ENCODE results near the gene CNOT2.

DNA sequence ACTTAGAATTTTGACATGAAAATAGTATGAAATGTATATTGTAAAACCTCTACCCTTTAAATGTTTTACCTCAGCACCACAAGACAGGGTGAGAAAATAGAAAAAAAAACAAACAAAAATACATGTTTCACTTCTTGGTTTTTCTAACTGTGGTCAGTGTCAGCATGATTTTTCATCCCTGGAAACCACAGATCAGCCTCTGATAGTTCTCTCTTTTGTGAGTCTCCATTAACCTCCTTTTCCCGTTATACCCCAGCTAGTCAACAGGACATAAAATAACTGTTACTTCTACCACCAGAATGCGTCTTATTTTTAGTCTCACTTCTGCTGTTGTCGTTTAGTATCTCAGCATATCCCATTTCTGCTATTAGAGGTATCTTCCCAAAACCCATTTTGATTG is 74.5 kb downstream of the CNOT2 start:
- TF ChIP-seq, protein P1, sequence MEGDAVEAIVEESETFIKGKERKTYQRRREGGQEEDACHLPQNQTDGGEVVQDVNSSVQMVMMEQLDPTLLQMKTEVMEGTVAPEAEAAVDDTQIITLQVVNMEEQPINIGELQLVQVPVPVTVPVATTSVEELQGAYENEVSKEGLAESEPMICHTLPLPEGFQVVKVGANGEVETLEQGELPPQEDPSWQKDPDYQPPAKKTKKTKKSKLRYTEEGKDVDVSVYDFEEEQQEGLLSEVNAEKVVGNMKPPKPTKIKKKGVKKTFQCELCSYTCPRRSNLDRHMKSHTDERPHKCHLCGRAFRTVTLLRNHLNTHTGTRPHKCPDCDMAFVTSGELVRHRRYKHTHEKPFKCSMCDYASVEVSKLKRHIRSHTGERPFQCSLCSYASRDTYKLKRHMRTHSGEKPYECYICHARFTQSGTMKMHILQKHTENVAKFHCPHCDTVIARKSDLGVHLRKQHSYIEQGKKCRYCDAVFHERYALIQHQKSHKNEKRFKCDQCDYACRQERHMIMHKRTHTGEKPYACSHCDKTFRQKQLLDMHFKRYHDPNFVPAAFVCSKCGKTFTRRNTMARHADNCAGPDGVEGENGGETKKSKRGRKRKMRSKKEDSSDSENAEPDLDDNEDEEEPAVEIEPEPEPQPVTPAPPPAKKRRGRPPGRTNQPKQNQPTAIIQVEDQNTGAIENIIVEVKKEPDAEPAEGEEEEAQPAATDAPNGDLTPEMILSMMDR (IDR thresholded peaks at IDR 0.05), result no peak
- no peak for TF ChIP-seq EZH2 (IDR thresholded peaks at IDR 0.05; ENCODE audit: borderline replicate concordance, insufficient read depth, low read depth, low read length, poor library complexity, severe bottlenecking)

All from B cell (primary cell).